HepG2 (cell line): Measurements from ENCODE around the gene FAM78B. TPM values are rescaled to one million over a fixed set of nuclear protein-coding genes. Genes with fewer than 3 reads are reported as not detected.

Experiments
- ATAC-seq: fragments of 200-7000 bp; cut with Tn5 transposase; 3 replicates; pipeline ENCODE4 v1.9.1; 2020; ENCODE audit warnings: mild to moderate bottlenecking, moderate library complexity
- BruUV-seq: library from RNA; stranded (reverse); fragments of 400-500 nt; replicated peaks from 2 replicates; lab custom pipeline; 2021; lab: Mats Ljungman, UMichigan
- CTCF ChIA-PET: fragments of 300-600 bp; formaldehyde crosslinking; extraction: SDS; loops from one replicate; lab custom pipeline; 2021; ENCODE audit warnings: low total read pairs, inconsistent platforms, low intra/inter-chr PET ratio; lab: Yijun Ruan, JAX
- POLR2A ChIA-PET: fragments of 350-600 bp; sonication (Branson Sonifier 250); formaldehyde crosslinking; loops from one replicate; lab custom pipeline; 2020; ENCODE audit warnings: antibody characterized with exemption, inconsistent platforms; lab: Yijun Ruan, JAX
- DNase-seq: peaks from one replicate; pipeline ENCODE4 v3.0.0-alpha.2; 2015; ENCODE audit warnings: low spot score
- FAIRE-seq: peaks from 3 replicates; lab custom pipeline; 2011; peaks lifted over from hg19 to GRCh38; lab: Jason Lieb, UNC
- H2AFZ ChIP-seq: one replicate; pipeline ENCODE4 v1.6.1; 2011; ENCODE audit warnings: low read length, inconsistent platforms
- H3K27ac ChIP-seq: fragments of 300-600 bp; 3 replicates; pipeline ENCODE4 v1.8.0; 2011; ENCODE audit warnings: mixed run types, mild to moderate bottlenecking, mixed read lengths, low read length, inconsistent platforms; ENCODE audit not compliant: insufficient read depth; ENCODE audit errors: extremely low read length
- H3K27me3 ChIP-seq, 2 experiments: fragments of 200-600 bp in 1 of 2; 2 replicates in 1 of 2; 3 replicates in 1 of 2; pipeline versions ENCODE4 v1.6.0 to v1.8.0; 2011; ENCODE audit warnings: low read length in 2 of 2, mild to moderate bottlenecking in 2 of 2, moderate library complexity in 2 of 2, inconsistent platforms in 1 of 2; ENCODE audit not compliant: insufficient read depth in 2 of 2, control insufficient read depth in 1 of 2
- H3K36me3 ChIP-seq, 2 experiments: fragments of 200-600 bp in 1 of 2; replicated peaks in 1 of 2; 2 replicates in 1 of 2; 3 replicates in 1 of 2; pipeline versions ENCODE4 v1.5.1 to v1.8.0; 2011; ENCODE audit warnings: low read length in 2 of 2, inconsistent platforms in 1 of 2; ENCODE audit not compliant: insufficient read depth in 2 of 2, control insufficient read depth in 1 of 2
- H3K4me1 ChIP-seq: 2 replicates; pipeline ENCODE4 v1.5.1; 2012; ENCODE audit warnings: low read length, inconsistent platforms; ENCODE audit not compliant: insufficient read depth
- H3K4me2 ChIP-seq: 2 replicates; pipeline ENCODE4 v1.6.0; 2011; ENCODE audit warnings: low read depth, low read length, inconsistent platforms
- H3K4me3 ChIP-seq, 3 experiments: fragments of 200-600 bp in 1 of 3; sonication (generic), shearing (Covaris generic) in 1 of 3; replicated peaks in 1 of 3; 2 replicates each; pipeline ENCODE4 v1.5.1; 2011 to 2016; ENCODE audit warnings: low read length in 3 of 3, inconsistent platforms in 2 of 3, low read depth in 2 of 3, mild to moderate bottlenecking in 2 of 3, control low read depth in 1 of 3, mixed read lengths in 1 of 3; ENCODE audit not compliant: insufficient read depth in 1 of 3
- H3K79me2 ChIP-seq: one replicate; pipeline ENCODE4 v1.6.1; 2011; ENCODE audit warnings: low read length, inconsistent platforms; ENCODE audit not compliant: insufficient read depth
- H3K9ac ChIP-seq: 2 replicates; pipeline ENCODE4 v1.6.0; 2011; ENCODE audit warnings: mild to moderate bottlenecking, low read depth, low read length, inconsistent platforms; ENCODE audit not compliant: insufficient read depth
- H3K9me3 ChIP-seq: 2 replicates; pipeline ENCODE4 v1.5.1; 2012; ENCODE audit warnings: mild to moderate bottlenecking, low read length
- H4K20me1 ChIP-seq: 2 replicates; pipeline ENCODE4 v1.6.0; 2011; ENCODE audit warnings: inconsistent platforms, mild to moderate bottlenecking, low read length, moderate library complexity; ENCODE audit not compliant: insufficient read depth
- CENPT ChIP-seq: sonication (generic); formaldehyde crosslinking; IDR thresholded peaks from 2 replicates; pipeline ENCODE4 v1.8.0; 2022; ENCODE audit warnings: low read depth, mild to moderate bottlenecking, moderate library complexity, missing genetic modification reagents
- DNMT1 ChIP-seq: sonication (generic); formaldehyde crosslinking; IDR thresholded peaks from 2 replicates; pipeline ENCODE4 v1.5.1; 2020; ENCODE audit warnings: mild to moderate bottlenecking, missing genetic modification reagents
- FLYWCH1 ChIP-seq: sonication (generic); formaldehyde crosslinking; IDR thresholded peaks from 2 replicates; pipeline ENCODE4 v1.8.1; 2023; ENCODE audit warnings: mild to moderate bottlenecking, missing genetic modification reagents
- MTA1 ChIP-seq: sonication (generic); formaldehyde crosslinking; IDR thresholded peaks from 2 replicates; pipeline ENCODE4 v1.4.0; 2020; ENCODE audit warnings: missing genetic modification reagents, mild to moderate bottlenecking, borderline replicate concordance
- MXD4 ChIP-seq: IDR thresholded peaks from 2 replicates; pipeline ENCODE4 v1.6.1; 2016; ENCODE audit warnings: mild to moderate bottlenecking, missing biosample characterization, missing genetic modification reagents
- SP2 ChIP-seq: sonication (generic); formaldehyde crosslinking; IDR thresholded peaks from 2 replicates; pipeline ENCODE4 v1.5.1; 2020; ENCODE audit warnings: mild to moderate bottlenecking, missing genetic modification reagents
- U2AF2 ChIP-seq: fragments of 200-400 bp; formaldehyde crosslinking; IDR thresholded peaks from 2 replicates; pipeline ENCODE4 v1.6.1; 2017; ENCODE audit warnings: low read depth, mild to moderate bottlenecking, low read length
- ZNF674 ChIP-seq: sonication (generic); formaldehyde crosslinking; IDR thresholded peaks from 2 replicates; pipeline ENCODE4 v1.5.0; 2020; ENCODE audit warnings: low read depth, mild to moderate bottlenecking, missing genetic modification reagents
- WGBS: methylation state at CpG from one replicate; pipeline ENCODE4 v1.1.6; 2017; ENCODE audit warnings: low lambda C conversion rate; 5-methylcytosine and 5-hydroxymethylcytosine counted together
- in situ Hi-C: cut with HindIII; loops from 2 replicates; pipeline ENCODE4 v1.10.0; 2017; ENCODE audit warnings: low pct_unique_long_range_greater_than_20kb; ENCODE audit not compliant: extremely low pct_ligation_motif_present
- intact Hi-C: fragments of 100-400 bp; cut with micrococcal nuclease; formaldehyde crosslinking; loops from one replicate; pipeline ENCODE4 v1.10.0; 2022; ENCODE audit not compliant: unreplicated experiment
- polyA plus RNA-seq, 8 experiments: library from polyadenylated mRNA; depleted of rRNA in 3 of 8; stranded (reverse) in 7 of 8; unstranded in 1 of 8; fragments of >200 nt; fragmentation: Illumina TruSeq in 4 of 8; extraction: Trizol in 4 of 8; gene quantifications; 2 replicates each; pipeline versions ENCODE4 v1.2.1 to v1.2.3, GENCODE V29; 2011 to 2016; ENCODE audit warnings: low read depth in 4 of 8, missing spikeins in 1 of 8, mixed read lengths in 1 of 8; ENCODE audit not compliant: insufficient read depth in 1 of 8
- total RNA-seq, 5 experiments: library from RNA; depleted of rRNA; stranded (reverse); fragments of >200 nt; fragmentation: Illumina TruSeq; extraction: Trizol; gene quantifications; 2 replicates each; pipeline ENCODE4 v1.2.3, GENCODE V29; 2016; ENCODE audit warnings: low read depth in 1 of 5
- TF ChIP-seq, protein P1 (sequence below): IDR thresholded peaks from 2 replicates; pipeline ENCODE4 v1.6.1; 2012; ENCODE audit warnings: low read depth, low read length, improper control_type of control experiment
- TF ChIP-seq, protein P2 (sequence below): sonication (generic); formaldehyde crosslinking; IDR thresholded peaks from 2 replicates; pipeline ENCODE4 v1.5.1; 2020; ENCODE audit warnings: mild to moderate bottlenecking, missing genetic modification reagents
- TF ChIP-seq, protein P3 (sequence below): sonication (generic); formaldehyde crosslinking; IDR thresholded peaks from 2 replicates; pipeline ENCODE4 v1.5.0; 2020; ENCODE audit warnings: mild to moderate bottlenecking, missing genetic modification reagents

FAM78B gene
- total and polyA plus RNA-seq, 2 of the 13 experiments (the other 11 are each of a cell fraction or from before 2014, with no cell fraction given): 0.22 to 0.31 TPM

GRCh38 chr1:166040202-166040997 lies 126.4 kb downstream of the FAM78B start:
- H3K9me3 ChIP-seq: no peaks in the 10 kb centered on the region
- ATAC-seq (no peak), DNase-seq (no peak), FAIRE-seq (no peak)
- H2AFZ ChIP-seq: no peak overlapping the region
- no peaks in the 10 kb centered on the region for H3K79me2 ChIP-seq
- H3K4me2 ChIP-seq: no peak overlapping the region
- TF ChIP-seq SP2 (CRISPR knock-in tag) (no peak), U2AF2 (no peak), MTA1 (CRISPR knock-in tag) (no peak), CENPT (CRISPR knock-in tag) (no peak), DNMT1 (no peak), MXD4 (CRISPR knock-in tag) (no peak), ZNF674 (no peak), FLYWCH1 (no peak)
- TF ChIP-seq, protein P1, sequence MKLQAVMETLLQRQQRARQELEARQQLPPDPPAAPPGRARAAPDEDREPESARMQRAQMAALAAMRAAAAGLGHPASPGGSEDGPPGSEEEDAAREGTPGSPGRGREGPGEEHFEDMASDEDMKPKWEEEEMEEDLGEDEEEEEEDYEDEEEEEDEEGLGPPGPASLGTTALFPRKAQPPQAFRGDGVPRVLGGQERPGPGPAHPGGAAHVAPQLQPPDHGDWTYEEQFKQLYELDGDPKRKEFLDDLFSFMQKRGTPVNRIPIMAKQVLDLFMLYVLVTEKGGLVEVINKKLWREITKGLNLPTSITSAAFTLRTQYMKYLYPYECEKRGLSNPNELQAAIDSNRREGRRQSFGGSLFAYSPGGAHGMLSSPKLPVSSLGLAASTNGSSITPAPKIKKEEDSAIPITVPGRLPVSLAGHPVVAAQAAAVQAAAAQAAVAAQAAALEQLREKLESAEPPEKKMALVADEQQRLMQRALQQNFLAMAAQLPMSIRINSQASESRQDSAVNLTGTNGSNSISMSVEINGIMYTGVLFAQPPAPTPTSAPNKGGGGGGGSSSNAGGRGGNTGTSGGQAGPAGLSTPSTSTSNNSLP: no peak
- TF ChIP-seq, protein P2, sequence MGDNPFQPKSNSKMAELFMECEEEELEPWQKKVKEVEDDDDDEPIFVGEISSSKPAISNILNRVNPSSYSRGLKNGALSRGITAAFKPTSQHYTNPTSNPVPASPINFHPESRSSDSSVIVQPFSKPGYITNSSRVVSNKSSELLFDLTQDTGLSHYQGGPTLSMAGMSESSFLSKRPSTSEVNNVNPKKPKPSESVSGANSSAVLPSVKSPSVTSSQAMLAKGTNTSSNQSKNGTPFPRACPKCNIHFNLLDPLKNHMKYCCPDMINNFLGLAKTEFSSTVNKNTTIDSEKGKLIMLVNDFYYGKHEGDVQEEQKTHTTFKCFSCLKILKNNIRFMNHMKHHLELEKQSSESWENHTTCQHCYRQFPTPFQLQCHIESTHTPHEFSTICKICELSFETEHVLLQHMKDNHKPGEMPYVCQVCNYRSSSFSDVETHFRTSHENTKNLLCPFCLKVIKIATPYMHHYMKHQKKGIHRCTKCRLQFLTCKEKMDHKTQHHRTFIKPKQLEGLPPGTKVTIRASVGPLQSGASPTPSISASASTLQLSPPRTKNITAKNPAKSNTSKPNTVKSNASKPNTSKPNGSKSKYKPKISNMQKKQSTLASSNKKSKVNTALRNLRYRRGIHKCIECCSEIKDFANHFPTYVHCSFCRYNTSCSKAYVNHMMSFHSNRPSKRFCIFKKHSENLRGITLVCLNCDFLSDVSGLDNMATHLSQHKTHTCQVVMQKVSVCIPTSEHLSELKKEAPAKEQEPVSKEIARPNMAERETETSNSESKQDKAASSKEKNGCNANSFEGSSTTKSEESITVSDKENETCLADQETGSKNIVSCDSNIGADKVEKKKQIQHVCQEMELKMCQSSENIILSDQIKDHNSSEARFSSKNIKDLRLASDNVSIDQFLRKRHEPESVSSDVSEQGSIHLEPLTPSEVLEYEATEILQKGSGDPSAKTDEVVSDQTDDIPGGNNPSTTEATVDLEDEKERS (CRISPR knock-in tag): no peak
- TF ChIP-seq, protein P3, sequence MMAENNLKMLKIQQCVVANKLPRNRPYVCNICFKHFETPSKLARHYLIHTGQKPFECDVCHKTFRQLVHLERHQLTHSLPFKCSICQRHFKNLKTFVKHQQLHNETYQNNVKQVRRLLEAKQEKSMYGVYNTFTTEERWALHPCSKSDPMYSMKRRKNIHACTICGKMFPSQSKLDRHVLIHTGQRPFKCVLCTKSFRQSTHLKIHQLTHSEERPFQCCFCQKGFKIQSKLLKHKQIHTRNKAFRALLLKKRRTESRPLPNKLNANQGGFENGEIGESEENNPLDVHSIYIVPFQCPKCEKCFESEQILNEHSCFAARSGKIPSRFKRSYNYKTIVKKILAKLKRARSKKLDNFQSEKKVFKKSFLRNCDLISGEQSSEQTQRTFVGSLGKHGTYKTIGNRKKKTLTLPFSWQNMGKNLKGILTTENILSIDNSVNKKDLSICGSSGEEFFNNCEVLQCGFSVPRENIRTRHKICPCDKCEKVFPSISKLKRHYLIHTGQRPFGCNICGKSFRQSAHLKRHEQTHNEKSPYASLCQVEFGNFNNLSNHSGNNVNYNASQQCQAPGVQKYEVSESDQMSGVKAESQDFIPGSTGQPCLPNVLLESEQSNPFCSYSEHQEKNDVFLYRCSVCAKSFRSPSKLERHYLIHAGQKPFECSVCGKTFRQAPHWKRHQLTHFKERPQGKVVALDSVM: no peak
- H3K4me3 ChIP-seq: no peak overlapping the region
- H3K27ac ChIP-seq: no peak overlapping the region
- intact Hi-C loops (no loop called here), in situ Hi-C loops (no loop called here)
- BruUV-seq: no TSS peak
- WGBS: 1% methylated on average over 8 of the region's 8 CpGs
- no peaks in the 10 kb centered on the region for H3K27me3 ChIP-seq
- ChIA-PET POLR2A (no interaction called here), CTCF (no interaction called here)
- H3K9ac ChIP-seq: no peak overlapping the region
- H3K4me1 ChIP-seq: no peaks in the 10 kb centered on the region
- no peaks in the 10 kb centered on the region for H4K20me1 ChIP-seq
- no peaks in the 10 kb centered on the region for H3K36me3 ChIP-seq
